Erythroblast (primary cell): ENCODE results near the gene MPI.

Experiments used
- GATA1 ChIP-seq: IDR thresholded peaks from 2 replicates; pipeline ENCODE4 v1.6.1; 2011; ENCODE audit warnings: low read depth, mild to moderate bottlenecking, control low read depth, low read length, moderate library complexity
- POLR2A ChIP-seq: IDR thresholded peaks from 2 replicates; pipeline ENCODE4 v1.6.1; 2011; ENCODE audit warnings: mild to moderate bottlenecking, low read length

- no peak for TF ChIP-seq POLR2A
- TF ChIP-seq GATA1, result no peak
Observed at GRCh38 chr15:74933573-74933972, 43.7 kb downstream of the MPI start.
